Activated CD8-positive, alpha-beta T cell treated with anti-CD3 and anti-CD28 coated beads for 36 hours (primary cell): Measurements from ENCODE around the gene THRA. TPM values are rescaled to one million over a fixed set of nuclear protein-coding genes. Genes with fewer than 3 reads are reported as not detected.
A peak's percentile ranks its signal among the peaks of the same experiment; 100 is the strongest.

ENCODE experiments used
- ATAC-seq: fragments of 200-7000 bp; cut with Tn5 transposase; one replicate; pipeline ENCODE4 v1.10.0; 2021; ENCODE audit warnings: mild to moderate bottlenecking, moderate library complexity
- CTCF ChIA-PET: fragments of 350-600 bp; sonication (Branson Sonifier 250); formaldehyde crosslinking; loops from one replicate; lab custom pipeline; 2021; ENCODE audit warnings: antibody characterized with exemption; lab: Charles Lee
- POLR2A ChIA-PET: fragments of 350-600 bp; sonication (Branson Sonifier 250); formaldehyde crosslinking; loops from one replicate; lab custom pipeline; 2021; ENCODE audit warnings: antibody characterized with exemption; lab: Charles Lee
- DNase-seq: peaks from one replicate; pipeline ENCODE4 v3.0.0-alpha.2; 2020
- H3K27ac Mint-ChIP-seq: one replicate; pipeline ENCODE4 v1.8.0; 2021; ENCODE audit warnings: mild to moderate bottlenecking, mixed read lengths
- H3K27me3 Mint-ChIP-seq: one replicate; pipeline ENCODE4 v1.8.0; 2021; ENCODE audit warnings: mixed read lengths
- H3K36me3 Mint-ChIP-seq: one replicate; pipeline ENCODE4 v1.8.0; 2021; ENCODE audit warnings: low read depth, mixed read lengths
- H3K4me1 Mint-ChIP-seq: one replicate; pipeline ENCODE4 v1.8.0; 2021; ENCODE audit warnings: low read depth, mixed read lengths
- H3K4me3 Mint-ChIP-seq: one replicate; pipeline ENCODE4 v1.8.0; 2021; ENCODE audit warnings: mild to moderate bottlenecking, moderate library complexity, mixed read lengths
- H3K9me3 Mint-ChIP-seq: one replicate; pipeline ENCODE4 v1.8.0; 2021; ENCODE audit warnings: mixed read lengths
- CTCF ChIP-seq: fragments of 200-600 bp; IDR thresholded peaks from one replicate; pipeline ENCODE4 v1.8.0; 2022; ENCODE audit warnings: antibody characterized with exemption, mild to moderate bottlenecking
- intact Hi-C: fragments of 100-400 bp; cut with micrococcal nuclease; formaldehyde crosslinking; loops from one replicate; pipeline ENCODE4 v1.10.0; 2022
- total RNA-seq, 2 experiments: library from RNA; stranded (reverse); gene quantifications; one replicate each; pipeline ENCODE4 v1.2.3, GENCODE V29; 2021

THRA gene
- total RNA-seq, 2 experiments from 2014 or later = 11.1 to 13.8 TPM

GRCh38 chr17:40124279-40125141 is 61.7 kb downstream of the THRA start:
- TF ChIP-seq CTCF = no peak
- ATAC-seq = no peak
- no peak for DNase-seq
- Mint-ChIP-seq H3K27me3 (no peaks in the 10 kb centered on the region), H3K36me3 (peaks cover 37% of the 10 kb centered on the region), H3K4me1 (peaks cover 26% of the 10 kb centered on the region), H3K9me3 (no peaks in the 10 kb centered on the region), H3K4me3 (peak overlapping the region; percentile 93), H3K27ac (peak overlapping the region; percentile 92)
- ChIA-PET POLR2A (interaction anchor here (0.8 to 5.3 kb wide), 8 partner anchors 9 to 178 kb away, joined by 3 to 50 read pairs (median 5); partner anchors contain the start of genes CASC3, CDC6 and WIPF2), CTCF (interaction anchor here (0.9 to 8.3 kb wide), 16 partner anchors 8 to 230 kb away, joined by 3 to 80 read pairs (median 6); partner anchors contain the start of gene CASC3)
- intact Hi-C loops = no loop called here

- peaks cover 67% of the 10 kb centered on the region for H3K36me3 Mint-ChIP-seq
- H3K9me3 Mint-ChIP-seq = no peaks in the 10 kb centered on the region
- peaks cover 18% of the 10 kb centered on the region for H3K4me1 Mint-ChIP-seq
- no peak overlapping the region for H3K4me3 Mint-ChIP-seq
- H3K27me3 Mint-ChIP-seq = no peaks in the 10 kb centered on the region
- no peak overlapping the region for H3K27ac Mint-ChIP-seq
- no peak for DNase-seq
- no peak for TF ChIP-seq CTCF
- CTCF ChIA-PET = interaction anchor here (1.3 to 1.5 kb wide), 3 partner anchors 16 to 38 kb away, joined by 3 to 5 read pairs (median 3); no protein-coding TSS in a partner anchor
- POLR2A ChIA-PET = interaction anchor here (0.6 to 2.6 kb wide), 2 partner anchors 16 to 23 kb away, joined by 3 to 10 read pairs; no protein-coding TSS in a partner anchor
- intact Hi-C loops = no loop called here
- ATAC-seq = no peak
Observed at GRCh38 chr17:40129498-40129897, 66.7 kb downstream of the THRA start.

DNA sequence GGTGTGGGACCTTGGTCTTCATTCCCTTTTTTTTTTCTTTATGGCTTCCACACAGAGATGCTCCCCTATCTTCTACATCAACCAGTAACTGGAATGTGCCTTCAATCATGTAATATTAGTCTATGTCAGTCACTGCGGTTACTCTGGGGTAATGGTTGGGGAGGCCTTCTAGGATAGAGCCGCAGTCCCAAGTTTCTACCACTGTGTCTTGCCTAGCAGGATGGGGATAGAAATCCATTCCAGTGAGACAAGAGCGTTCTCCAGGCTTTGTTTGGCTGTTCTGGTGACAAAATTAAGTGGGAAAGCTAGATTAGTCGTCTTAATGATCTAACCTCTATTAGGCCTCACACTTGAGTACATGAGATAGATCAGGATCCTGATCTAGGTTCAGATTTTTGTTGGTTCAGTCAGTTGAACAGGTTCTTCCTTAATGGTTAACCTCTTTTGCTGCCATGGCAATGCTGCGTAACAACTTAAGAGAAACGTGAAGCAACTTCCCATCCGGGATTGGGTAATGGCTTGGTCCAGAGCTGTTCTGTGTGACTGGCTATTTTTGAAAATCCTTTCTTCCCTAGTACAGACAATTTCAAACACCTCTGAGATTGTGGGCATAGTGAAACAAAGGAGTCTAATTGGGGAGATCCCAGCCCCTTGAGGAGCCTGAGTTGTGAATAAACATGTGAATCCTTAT is 67.7 kb downstream of the THRA start:
- Mint-ChIP-seq H3K27me3 (no peaks in the 10 kb centered on the region), H3K4me3 (no peak overlapping the region), H3K27ac (peak overlapping the region; percentile 18), H3K4me1 (peaks cover 14% of the 10 kb centered on the region), H3K9me3 (no peaks in the 10 kb centered on the region), H3K36me3 (peaks cover 73% of the 10 kb centered on the region)
- TF ChIP-seq CTCF = no peak
- intact Hi-C loops = no loop called here
- ChIA-PET POLR2A (interaction anchor here (0.6 to 2.6 kb wide), 3 partner anchors 13 to 22 kb away, joined by 3 to 10 read pairs (median 3); no protein-coding TSS in a partner anchor), CTCF (interaction anchor here (1.5 kb wide), 2 partner anchors 20 to 37 kb away, joined by 3 read pairs; no protein-coding TSS in a partner anchor)
- DNase-seq (no peak), ATAC-seq (no peak)

DNA sequence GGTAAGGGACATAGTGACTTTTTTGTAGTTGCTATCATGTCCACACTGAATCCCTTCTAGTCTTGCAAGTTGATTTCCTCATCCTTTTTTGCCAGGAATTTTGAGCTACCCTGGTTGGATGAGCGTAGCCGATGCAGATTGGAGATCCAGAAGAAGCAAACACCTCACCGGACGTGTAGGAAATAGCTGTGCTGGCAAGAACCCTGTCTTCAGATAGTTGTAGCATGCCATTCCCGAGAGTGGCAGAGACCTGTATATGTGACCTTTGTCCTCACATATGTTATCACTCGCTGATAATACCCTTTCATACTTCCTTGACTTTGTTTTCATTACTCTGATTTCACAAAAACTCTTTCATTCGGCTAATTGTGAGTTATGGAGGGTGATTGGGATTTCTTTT is 71.4 kb downstream of the THRA start:
- H3K9me3 Mint-ChIP-seq = no peaks in the 10 kb centered on the region
- H3K27ac Mint-ChIP-seq = peak overlapping the region; percentile 72
- ChIA-PET CTCF (interaction anchor here (0.8 to 3.4 kb wide), 6 partner anchors 10 to 121 kb away, joined by 3 to 19 read pairs (median 7); no protein-coding TSS in a partner anchor), POLR2A (interaction anchor here (1.0 to 3.5 kb wide), 4 partner anchors 10 to 34 kb away, joined by 3 to 31 read pairs (median 8); partner anchors contain the start of gene NR1D1)
- TF ChIP-seq CTCF = no peak
- H3K4me3 Mint-ChIP-seq = no peak overlapping the region
- H3K4me1 Mint-ChIP-seq = peaks cover 25% of the 10 kb centered on the region
- ATAC-seq (no peak), DNase-seq (no peak)
- H3K27me3 Mint-ChIP-seq = no peaks in the 10 kb centered on the region
- H3K36me3 Mint-ChIP-seq = peaks cover 71% of the 10 kb centered on the region
- intact Hi-C loops = no loop called here
